ENCODE results near the gene ZNF280D. TPM values are rescaled to one million over a fixed set of nuclear protein-coding genes. Genes with fewer than 3 reads are reported as not detected.

Gene ZNF280D
- total and polyA plus RNA-seq, 2 of the 4 experiments (the other 2 are of a cell fraction) = 8.3 to 21.0 TPM

DNA sequence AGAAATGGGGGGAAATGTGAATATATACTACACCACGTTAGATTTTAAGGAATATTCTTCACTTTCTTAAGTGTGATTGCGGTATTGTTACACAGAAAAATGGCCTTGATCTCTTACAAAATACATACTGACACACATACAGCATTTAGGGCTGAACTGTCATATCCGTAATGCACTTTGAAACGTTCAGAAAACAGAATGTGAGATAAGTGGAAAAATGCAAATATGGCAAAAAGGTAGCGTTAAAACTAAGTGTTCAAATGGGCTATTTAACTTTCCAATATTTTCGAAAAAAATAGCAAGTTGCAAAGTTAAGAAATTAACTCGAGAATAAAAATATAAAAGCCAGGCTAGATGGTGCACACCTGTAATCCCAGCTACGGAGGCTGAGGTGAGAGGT is 1.8 kb downstream of the ZNF280D start:
- H3K27me3 ChIP-seq (ENCODE audit: control insufficient read depth, insufficient read depth, low read length) = no peaks in the 10 kb centered on the region
- H2BK20ac ChIP-seq (ENCODE audit: low read depth, low read length) = no peak overlapping the region
- H3K27ac ChIP-seq (ENCODE audit: insufficient read depth, low read length) = peak overlapping the region; percentile 30; the same call in 1 of the 2 replicates
- TF ChIP-seq RFX5 (IDR thresholded peaks at IDR 0.05; ENCODE audit: low read depth, low read length) = no peak
- TF ChIP-seq RAD21 (IDR thresholded peaks at IDR 0.05; ENCODE audit: low read length) = no peak
- peak; percentile 28; the same call in 1 of the 2 replicates for TF ChIP-seq MAFK (IDR thresholded peaks at IDR 0.05; ENCODE audit: low read depth, low read length)
- TF ChIP-seq NFE2L2 (IDR thresholded peaks at IDR 0.05; ENCODE audit: low read depth, low read length) = no peak
- H3K4me3 ChIP-seq (ENCODE audit: insufficient read depth, low read depth, low read length) = no peak overlapping the region
- no peak overlapping the region; the same call in 1 of the 2 replicates for H2AK5ac ChIP-seq (ENCODE audit: low read depth, low read length)
- no peak overlapping the region for H2AK9ac ChIP-seq (replicated peaks; ENCODE audit: low read depth, low read length, poor library complexity)
- ATAC-seq (ENCODE audit: low read depth) (no peak), DNase-seq (no peak)
- WGBS, 2 experiments (ENCODE audit: extremely low coverage in 2 of 2, insufficient read length in 1 of 2) = 100% methylated on average over 1 of the region's 8 CpGs; no CpG with 5 or more reads in 1 of the 2 experiments
- H3K79me1 ChIP-seq (ENCODE audit: low read depth in 1 of 2, low read length in 2 of 2) = peaks cover 18 to 55% of the 10 kb centered on the region in 2 experiments
- H3K56ac ChIP-seq (ENCODE audit: extremely low read depth, insufficient read depth, low read length) = peak overlapping the region; percentile 4; the same call in 1 of the 2 replicates
- CTCF ChIA-PET = interaction anchor here (0.7 kb wide), 1 partner anchor 187 kb away, joined by 3 read pairs; no protein-coding TSS in a partner anchor
- H2BK120ac ChIP-seq (ENCODE audit: low read depth, low read length) = no peak overlapping the region
- peaks cover 3% of the 10 kb centered on the region; the same call in 1 of the 2 replicates for H3K36me3 ChIP-seq (ENCODE audit: control insufficient read depth, insufficient read depth, low read length)
- peak overlapping the region; percentile 94 for H3K4me2 ChIP-seq (ENCODE audit: low read depth, low read length)
- intact Hi-C loops (cut with micrococcal nuclease) = loop anchor here (5.0 kb wide), 2 partner anchors 186 to 486 kb away; partner anchors contain the start of gene TCF12
- H4K91ac ChIP-seq (ENCODE audit: insufficient read depth, low read depth, low read length) = no peak overlapping the region
- BruUV-seq (replicated peaks) = no TSS peak
- no peak overlapping the region for H4K5ac ChIP-seq (ENCODE audit: low read depth, low read length)
- H3K9me3 ChIP-seq (ENCODE audit: control insufficient read depth, insufficient read depth, low read length) = no peaks in the 10 kb centered on the region
- H3K18ac ChIP-seq (ENCODE audit: low read depth, low read length) = no peak overlapping the region
- H3K9me1 ChIP-seq (ENCODE audit: insufficient read depth, low read length) = no peaks in the 10 kb centered on the region; the same call in 1 of the 2 replicates
- H3K14ac ChIP-seq (replicated peaks; ENCODE audit: low read depth, low read length) = peak overlapping the region; percentile 97; the same call in 1 of the 2 replicates
- peaks cover 3% of the 10 kb centered on the region for H3K4me1 ChIP-seq (ENCODE audit: control insufficient read depth, insufficient read depth, low read length)
- H2AFZ ChIP-seq (replicated peaks; ENCODE audit: low read length, poor library complexity) = no peak overlapping the region
- H3K4ac ChIP-seq (ENCODE audit: low read depth, low read length) = no peak overlapping the region; the same call in 1 of the 2 replicates
- H4K8ac ChIP-seq (ENCODE audit: low read depth in 2 of 2, low read length in 2 of 2) = no peak overlapping the region; a peak in 3 of 4 replicates
- peak overlapping the region; percentile 99 for H3K23ac ChIP-seq (ENCODE audit: low read depth, low read length)
- in situ Hi-C loops (cut with MboI; ENCODE audit: low sequenced_read_pairs) = no loop called here
- H3K9ac ChIP-seq (ENCODE audit: low read depth, low read length) = peak overlapping the region; percentile 94; the same call in 1 of the 2 replicates
- dilution Hi-C loops (cut with HindIII; ENCODE audit: low sequenced_read_pairs, unreplicated experiment) = no loop called here
- H4K20me1 ChIP-seq (ENCODE audit: insufficient read depth, low read length) = peaks cover 3% of the 10 kb centered on the region; the same call in 1 of the 2 replicates
- no peak overlapping the region for H2BK5ac ChIP-seq (ENCODE audit: low read depth, low read length, poor library complexity, severe bottlenecking)
- H2BK15ac ChIP-seq (ENCODE audit: low read depth, low read length) = no peak overlapping the region
- POLR2A ChIA-PET (ENCODE audit: unreplicated experiment) = no interaction called here
